ENCODE results near the gene THSD7A.

Gene THSD7A

GRCh38 chr7:11420049-11420448 is 411.9 kb downstream of the THSD7A start:
- H3K27me3 ChIP-seq (replicated peaks; ENCODE audit: control insufficient read depth, insufficient read depth, low read length): no peaks in the 10 kb centered on the region; the same call in 1 of the 2 replicates
- DNase-seq (ENCODE audit: extremely low read depth, insufficient read length): no peak
- H3K4me3 ChIP-seq (replicated peaks; ENCODE audit: low read depth, low read length): no peak overlapping the region
- TF ChIP-seq CTCF (IDR thresholded peaks at IDR 0.05; ENCODE audit: insufficient read depth, low read length, poor library complexity, severe bottlenecking): no peak
- H3K36me3 ChIP-seq (ENCODE audit: control insufficient read depth, insufficient read depth, low read length): no peaks in the 10 kb centered on the region

GRCh38 chr7:11416641-11417458 is 415.1 kb downstream of the THSD7A start:
- Histone ChIP-seq H3K4me3 (replicated peaks; ENCODE audit: low read depth, low read length) (no peak overlapping the region), H3K36me3 (ENCODE audit: control insufficient read depth, insufficient read depth, low read length) (no peaks in the 10 kb centered on the region), H3K27me3 (replicated peaks; ENCODE audit: control insufficient read depth, insufficient read depth, low read length) (no peaks in the 10 kb centered on the region)
- TF ChIP-seq CTCF (IDR thresholded peaks at IDR 0.05; ENCODE audit: insufficient read depth, low read length, poor library complexity, severe bottlenecking): no peak
- no peak for DNase-seq (ENCODE audit: extremely low read depth, insufficient read length)

- H3K27me3 ChIP-seq (replicated peaks; ENCODE audit: control insufficient read depth, insufficient read depth, low read length): no peaks in the 10 kb centered on the region
- no peak overlapping the region for H3K4me3 ChIP-seq (replicated peaks; ENCODE audit: low read depth, low read length)
- no peak for DNase-seq (ENCODE audit: extremely low read depth, insufficient read length)
- TF ChIP-seq CTCF (IDR thresholded peaks at IDR 0.05; ENCODE audit: insufficient read depth, low read length, poor library complexity, severe bottlenecking): no peak
- no peaks in the 10 kb centered on the region for H3K36me3 ChIP-seq (ENCODE audit: control insufficient read depth, insufficient read depth, low read length)
Observed at GRCh38 chr7:11415101-11415500, 416.9 kb downstream of the THSD7A start.

- no peak for DNase-seq (ENCODE audit: extremely low read depth, insufficient read length)
- Histone ChIP-seq H3K36me3 (ENCODE audit: control insufficient read depth, insufficient read depth, low read length) (no peaks in the 10 kb centered on the region), H3K27me3 (replicated peaks; ENCODE audit: control insufficient read depth, insufficient read depth, low read length) (no peaks in the 10 kb centered on the region), H3K4me3 (replicated peaks; ENCODE audit: low read depth, low read length) (no peak overlapping the region)
- TF ChIP-seq CTCF (IDR thresholded peaks at IDR 0.05; ENCODE audit: insufficient read depth, low read length, poor library complexity, severe bottlenecking): no peak
Observed at GRCh38 chr7:11413901-11414300, 418.1 kb downstream of the THSD7A start.

GRCh38 chr7:11412036-11412435 is 420.0 kb downstream of the THSD7A start:
- Histone ChIP-seq H3K27me3 (replicated peaks; ENCODE audit: control insufficient read depth, insufficient read depth, low read length) (no peaks in the 10 kb centered on the region), H3K36me3 (ENCODE audit: control insufficient read depth, insufficient read depth, low read length) (no peaks in the 10 kb centered on the region), H3K4me3 (replicated peaks; ENCODE audit: low read depth, low read length) (no peak overlapping the region)
- TF ChIP-seq CTCF (IDR thresholded peaks at IDR 0.05; ENCODE audit: insufficient read depth, low read length, poor library complexity, severe bottlenecking): no peak
- DNase-seq (ENCODE audit: extremely low read depth, insufficient read length): no peak

Data from GM06990 (cell line).